Effector memory CD8-positive, alpha-beta T cell (primary cell): ENCODE results near the gene SEPHS1.
A peak's percentile ranks its signal among the peaks of the same experiment; 100 is the strongest.
"Not testable (repeated sequence)": the region's sequence is repeated elsewhere in the genome, so short reads cannot be mapped to it uniquely, and the experiment has no call there.

Source experiments
- ATAC-seq: fragments of 150-1000 bp; cut with Tn5 transposase; replicated peaks from 2 replicates; pipeline ENCODE4 v1.10.0; 2021; ENCODE audit warnings: mild to moderate bottlenecking, moderate library complexity
- DNase-seq, 3 experiments: peaks; one replicate each; pipeline ENCODE4 v3.0.0; 2021
- H3K27ac Mint-ChIP-seq, 2 donors: one replicate each; pipeline ENCODE4 v1.8.0; 2022; ENCODE audit warnings: mild to moderate bottlenecking in 2 of 2, mixed read lengths in 2 of 2, moderate library complexity in 2 of 2
- H3K27me3 Mint-ChIP-seq, 2 donors: one replicate each; pipeline ENCODE4 v1.8.0; 2022; ENCODE audit warnings: mixed read lengths in 2 of 2
- H3K36me3 Mint-ChIP-seq: one replicate; pipeline ENCODE4 v1.8.0; 2022; ENCODE audit warnings: mild to moderate bottlenecking, moderate library complexity, mixed read lengths; ENCODE audit not compliant: insufficient read depth
- H3K4me1 Mint-ChIP-seq, 2 donors: one replicate each; pipeline ENCODE4 v1.8.0; 2022; ENCODE audit warnings: low read depth in 2 of 2, mixed read lengths in 2 of 2
- H3K4me3 Mint-ChIP-seq, 2 donors: one replicate each; pipeline ENCODE4 v1.8.0; 2022; ENCODE audit warnings: mild to moderate bottlenecking in 2 of 2, mixed read lengths in 2 of 2, moderate library complexity in 2 of 2
- H3K9me3 Mint-ChIP-seq, 2 donors: one replicate each; pipeline ENCODE4 v1.8.0; 2022; ENCODE audit warnings: mixed read lengths in 2 of 2

SEPHS1 gene

DNA sequence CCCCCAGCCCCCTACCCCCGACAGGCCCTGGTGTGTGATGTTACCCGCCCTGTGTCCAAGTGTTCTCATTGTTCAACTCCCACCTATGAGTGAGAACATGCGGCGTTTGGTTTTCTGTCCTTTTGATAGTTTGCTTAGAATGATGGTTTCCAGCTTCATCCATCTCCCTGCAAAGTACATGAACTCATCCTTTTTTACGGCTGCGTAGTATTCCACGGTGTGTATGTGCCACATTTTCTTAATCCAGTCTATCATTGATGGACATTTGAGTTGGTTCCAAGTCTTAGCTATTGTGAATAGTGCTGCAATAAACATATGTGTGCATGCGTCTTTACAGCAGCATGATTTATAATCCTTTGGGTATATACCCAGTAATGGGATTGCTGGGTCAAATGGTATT lies 17.1 kb downstream of the SEPHS1 start:
- H3K36me3 Mint-ChIP-seq: peaks cover 45% of the 10 kb centered on the region
- not testable (repeated sequence) for H3K27me3 Mint-ChIP-seq, H3K9me3 Mint-ChIP-seq, H3K27ac Mint-ChIP-seq, DNase-seq, H3K4me3 Mint-ChIP-seq, ATAC-seq, H3K4me1 Mint-ChIP-seq

DNA sequence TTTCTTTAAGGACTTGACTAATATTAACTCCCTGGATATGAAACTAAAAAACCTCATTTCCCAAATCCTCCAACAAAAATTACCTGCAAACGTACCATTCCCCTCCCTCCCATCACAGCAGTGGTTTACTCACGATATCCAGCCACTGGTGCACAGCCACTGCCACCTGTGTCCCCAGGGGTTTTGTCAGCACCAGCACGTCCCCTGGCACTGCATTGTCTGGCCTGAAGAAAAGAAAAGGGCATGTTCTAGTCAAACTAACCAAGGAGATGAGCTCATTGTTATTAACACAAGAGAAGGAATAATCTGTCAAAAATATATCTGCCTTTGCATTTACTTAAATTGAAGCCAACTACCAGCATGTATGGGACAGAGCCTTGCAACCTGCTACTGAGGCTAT lies 18.5 kb downstream of the SEPHS1 start:
- ATAC-seq: no peak
- H3K36me3 Mint-ChIP-seq: peaks cover 54% of the 10 kb centered on the region
- H3K27ac Mint-ChIP-seq: no peak overlapping the region

DNA sequence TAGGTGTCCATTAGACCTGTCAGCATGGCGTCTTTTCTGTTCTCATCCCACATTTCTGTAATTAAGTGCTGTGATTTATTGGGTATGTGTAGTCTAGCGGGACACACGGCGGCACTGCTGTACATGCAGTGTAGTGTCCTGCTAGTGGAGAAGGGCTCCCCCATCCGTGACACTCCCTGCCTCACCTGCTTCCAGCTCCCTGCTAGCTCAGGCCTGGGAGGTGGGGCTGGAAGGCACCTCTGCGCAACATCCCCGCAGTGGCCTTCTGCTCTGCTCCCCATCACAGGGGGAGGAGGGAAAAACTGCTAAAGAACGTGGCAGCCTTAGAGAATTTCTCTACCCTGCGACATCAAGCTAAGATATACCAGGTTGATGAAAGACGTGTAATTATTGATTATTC lies 19.5 kb downstream of the SEPHS1 start:
- no peak for DNase-seq
- no peaks in the 10 kb centered on the region for H3K9me3 Mint-ChIP-seq
- no peaks in the 10 kb centered on the region for H3K27me3 Mint-ChIP-seq
- ATAC-seq: no peak
- peaks cover 59% of the 10 kb centered on the region for H3K36me3 Mint-ChIP-seq
- H3K4me3 Mint-ChIP-seq: no peak overlapping the region
- H3K4me1 Mint-ChIP-seq: no peaks in the 10 kb centered on the region
- H3K27ac Mint-ChIP-seq: peak overlapping the region in 1 of 2 donors; percentile 26

More for the DNA sequence above, 18.5 kb downstream of the SEPHS1 start:
- Mint-ChIP-seq H3K9me3 (no peaks in the 10 kb centered on the region), H3K27me3 (no peaks in the 10 kb centered on the region), H3K4me3 (no peak overlapping the region), H3K4me1 (no peaks in the 10 kb centered on the region)
- DNase-seq: no peak

DNA sequence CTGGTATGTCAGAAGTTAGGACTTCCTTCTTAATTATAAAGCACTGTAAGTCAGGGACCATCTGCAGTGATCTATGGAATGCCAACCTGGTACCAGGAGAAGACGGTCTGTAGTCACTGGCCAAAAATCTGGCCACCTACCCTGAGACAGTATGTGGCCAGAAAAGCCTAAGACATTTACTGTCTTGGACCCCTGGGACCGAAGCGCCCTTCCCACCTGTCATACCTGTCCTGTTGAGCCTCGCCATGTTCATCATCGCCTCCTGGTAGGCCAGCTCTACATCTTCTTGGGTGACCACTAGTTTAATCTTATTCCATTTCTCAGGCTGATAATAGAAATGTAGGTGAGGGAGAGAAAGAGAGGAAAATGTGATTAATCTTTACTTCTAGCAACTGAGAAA lies 20.0 kb downstream of the SEPHS1 start:
- no peaks in the 10 kb centered on the region for H3K27me3 Mint-ChIP-seq
- H3K9me3 Mint-ChIP-seq: no peaks in the 10 kb centered on the region
- peak overlapping the region in 1 of 2 donors; percentile 26 for H3K27ac Mint-ChIP-seq
- ATAC-seq: no peak
- H3K4me3 Mint-ChIP-seq: no peak overlapping the region
- no peak for DNase-seq
- no peaks in the 10 kb centered on the region for H3K4me1 Mint-ChIP-seq
- peaks cover 56% of the 10 kb centered on the region for H3K36me3 Mint-ChIP-seq

DNA sequence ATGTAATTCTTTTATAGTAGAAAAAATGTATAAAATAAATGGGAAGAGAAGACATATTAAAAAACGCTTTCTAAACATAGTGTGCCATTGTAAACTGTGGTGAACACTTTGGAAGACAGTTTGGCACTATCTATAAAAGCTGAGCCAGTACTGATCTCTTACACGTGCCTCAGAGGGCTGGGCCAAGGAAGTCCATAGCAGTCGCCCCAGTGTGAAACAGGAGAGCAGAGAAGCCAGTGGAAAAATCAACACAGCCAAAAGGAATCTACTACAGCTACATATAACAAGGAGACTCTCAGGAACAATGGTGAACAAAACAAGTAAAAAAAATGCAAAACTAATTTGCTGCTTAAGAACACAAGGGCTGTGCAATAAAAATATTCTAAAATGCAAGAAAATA lies 20.6 kb downstream of the SEPHS1 start:
- no peak overlapping the region for H3K27ac Mint-ChIP-seq

DNA sequence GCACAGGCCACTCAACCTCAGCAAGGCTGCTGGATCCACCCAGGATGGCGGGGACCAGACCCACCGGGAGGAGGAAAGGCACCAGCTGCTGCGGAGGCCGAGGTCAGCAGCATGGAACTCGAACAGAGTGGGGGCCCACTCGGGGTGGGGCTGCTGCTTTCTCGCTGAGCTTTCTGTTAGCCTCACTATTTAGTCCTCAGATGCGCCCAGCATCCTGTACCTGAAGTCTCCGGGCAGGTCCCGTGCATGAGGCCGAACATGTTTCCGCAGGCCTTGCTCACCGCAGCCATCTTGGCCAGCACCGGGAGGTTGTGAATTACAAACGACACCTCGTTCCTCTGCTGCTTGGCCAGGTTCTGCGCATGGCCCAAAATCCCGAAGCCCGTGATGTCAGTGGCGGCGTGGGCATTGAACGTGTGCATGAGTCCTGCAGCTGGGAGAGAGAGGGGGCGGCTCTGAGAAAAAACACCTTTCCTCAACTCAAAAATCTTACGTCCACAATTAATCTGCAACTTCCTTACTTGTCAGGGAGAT lies 25.4 kb downstream of the SEPHS1 start:
- Mint-ChIP-seq H3K36me3 (peaks cover 63% of the 10 kb centered on the region), H3K27me3 (no peaks in the 10 kb centered on the region), H3K4me1 (no peaks in the 10 kb centered on the region), H3K9me3 (no peaks in the 10 kb centered on the region), H3K27ac (peak overlapping the region in 1 of 2 donors; percentile 60), H3K4me3 (no peak overlapping the region)
- no peak for DNase-seq
- no peak for ATAC-seq

More for the DNA sequence above, 20.6 kb downstream of the SEPHS1 start:
- H3K4me1 Mint-ChIP-seq: no peaks in the 10 kb centered on the region
- no peak overlapping the region for H3K4me3 Mint-ChIP-seq
- no peaks in the 10 kb centered on the region for H3K27me3 Mint-ChIP-seq
- DNase-seq (no peak), ATAC-seq (no peak)
- peaks cover 57% of the 10 kb centered on the region for H3K36me3 Mint-ChIP-seq
- no peaks in the 10 kb centered on the region for H3K9me3 Mint-ChIP-seq

DNA sequence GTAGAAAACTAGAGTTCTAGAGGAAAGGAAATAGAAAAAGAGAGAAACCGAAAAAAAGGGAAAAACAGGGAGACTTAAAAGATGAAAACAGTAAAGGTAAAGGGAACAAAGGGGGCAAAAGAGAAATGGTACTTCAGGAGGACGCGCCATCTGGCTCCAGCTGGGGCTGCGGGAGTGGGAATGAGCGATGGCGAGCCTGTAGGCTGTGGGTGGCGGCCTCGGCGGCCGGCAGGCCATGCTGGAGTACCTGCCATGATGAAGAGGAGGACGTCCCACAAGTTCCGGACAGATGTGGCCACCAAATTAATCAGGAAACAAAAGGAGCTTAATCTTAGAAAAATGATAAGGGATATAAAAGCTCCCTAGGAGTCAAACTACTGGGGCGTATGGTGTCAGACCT lies 26.5 kb downstream of the SEPHS1 start:
- no peak overlapping the region for H3K4me3 Mint-ChIP-seq
- peaks cover 54% of the 10 kb centered on the region for H3K36me3 Mint-ChIP-seq
- no peaks in the 10 kb centered on the region for H3K27me3 Mint-ChIP-seq
- H3K27ac Mint-ChIP-seq: peak overlapping the region in 1 of 2 donors; percentile 71
- no peaks in the 10 kb centered on the region for H3K4me1 Mint-ChIP-seq
- H3K9me3 Mint-ChIP-seq: no peaks in the 10 kb centered on the region
- DNase-seq: no peak
- no peak for ATAC-seq

DNA sequence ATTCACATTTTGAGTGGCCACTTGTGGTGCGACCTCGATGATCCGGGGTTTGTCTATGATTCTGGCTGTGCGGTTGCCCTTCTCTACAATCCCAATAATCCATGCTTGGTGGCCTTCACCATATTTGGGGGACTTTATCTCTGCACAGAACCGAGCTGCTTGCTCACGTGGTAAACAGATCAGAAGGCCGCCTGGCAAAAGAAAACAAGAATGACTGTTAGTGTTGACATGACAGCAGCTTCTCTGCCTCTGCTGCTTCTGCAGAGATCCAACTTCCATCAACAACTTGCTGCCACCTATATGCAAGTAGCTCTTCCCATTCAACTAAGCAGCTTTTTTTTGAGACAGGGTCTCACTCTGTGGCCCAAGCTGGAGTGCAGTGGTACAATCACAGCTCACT lies 28.9 kb downstream of the SEPHS1 start:
- Mint-ChIP-seq H3K4me1 (no peaks in the 10 kb centered on the region), H3K9me3 (no peaks in the 10 kb centered on the region), H3K27me3 (no peaks in the 10 kb centered on the region), H3K27ac (peak overlapping the region in 1 of 2 donors; percentile 73), H3K36me3 (peaks cover 33% of the 10 kb centered on the region), H3K4me3 (no peak overlapping the region)
- DNase-seq (no peak), ATAC-seq (no peak)

DNA sequence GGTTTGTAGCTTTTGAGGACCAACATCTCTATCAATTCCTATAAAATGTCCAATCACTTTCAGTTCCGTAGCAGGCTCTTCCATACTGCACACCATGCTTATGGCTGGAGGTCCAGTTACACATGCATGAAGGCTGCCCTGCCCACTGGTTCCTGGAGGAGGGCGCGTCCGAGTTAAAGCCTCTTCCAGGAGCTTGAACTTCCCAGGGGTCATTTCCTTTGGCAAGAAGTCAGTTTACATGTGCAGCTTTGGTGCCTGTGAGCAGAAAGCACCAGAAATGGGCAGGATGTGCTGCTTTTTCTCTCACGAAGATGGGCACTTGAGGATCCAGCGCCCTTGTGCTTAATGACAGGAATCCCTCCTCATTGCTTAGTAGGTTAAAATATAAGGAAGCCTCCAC lies 30.6 kb downstream of the SEPHS1 start:
- H3K4me3 Mint-ChIP-seq: no peak overlapping the region
- H3K36me3 Mint-ChIP-seq: peaks cover 25% of the 10 kb centered on the region
- no peaks in the 10 kb centered on the region for H3K27me3 Mint-ChIP-seq
- no peaks in the 10 kb centered on the region for H3K9me3 Mint-ChIP-seq
- H3K4me1 Mint-ChIP-seq: no peaks in the 10 kb centered on the region
- ATAC-seq: no peak
- H3K27ac Mint-ChIP-seq: peak overlapping the region in 1 of 2 donors; percentile 62
- no peak for DNase-seq

DNA sequence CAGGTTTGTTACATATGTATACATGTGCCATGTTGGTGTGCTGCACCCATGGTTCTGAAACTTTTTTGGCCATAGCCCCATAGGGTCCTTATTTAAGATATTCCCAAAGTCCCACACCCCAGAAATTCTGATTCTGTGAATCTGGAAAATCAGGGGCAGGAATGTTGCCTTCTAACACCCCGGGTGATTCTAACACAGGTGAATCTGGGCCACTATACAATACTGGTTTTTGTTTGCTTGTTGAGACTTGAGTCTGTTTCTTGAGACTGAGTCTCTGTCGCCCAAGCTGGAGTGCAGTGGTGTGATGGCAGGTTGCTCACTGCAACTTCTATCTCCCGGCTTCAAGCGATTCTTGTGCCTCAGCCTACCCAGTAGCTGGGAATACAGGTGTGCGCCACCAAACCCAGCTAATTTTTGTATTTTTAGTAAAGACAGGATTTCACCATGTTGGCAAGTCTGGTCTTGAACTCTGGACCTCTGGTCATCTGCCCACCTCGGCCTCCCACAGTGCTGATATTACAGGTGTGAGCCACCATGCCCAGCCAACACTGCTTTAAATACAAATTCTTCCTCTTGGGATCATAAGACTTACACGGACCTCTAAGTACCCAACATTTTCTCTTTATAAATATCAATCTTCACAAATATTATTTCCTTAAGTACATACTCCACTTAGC lies 31.3 kb downstream of the SEPHS1 start:
- ATAC-seq: no peak
- no peaks in the 10 kb centered on the region for H3K27me3 Mint-ChIP-seq
- peaks cover 19% of the 10 kb centered on the region for H3K36me3 Mint-ChIP-seq
- H3K27ac Mint-ChIP-seq: peak overlapping the region in 1 of 2 donors; percentile 62
- H3K4me1 Mint-ChIP-seq: no peaks in the 10 kb centered on the region
- DNase-seq: no peak
- H3K4me3 Mint-ChIP-seq: no peak overlapping the region
- no peaks in the 10 kb centered on the region for H3K9me3 Mint-ChIP-seq

DNA sequence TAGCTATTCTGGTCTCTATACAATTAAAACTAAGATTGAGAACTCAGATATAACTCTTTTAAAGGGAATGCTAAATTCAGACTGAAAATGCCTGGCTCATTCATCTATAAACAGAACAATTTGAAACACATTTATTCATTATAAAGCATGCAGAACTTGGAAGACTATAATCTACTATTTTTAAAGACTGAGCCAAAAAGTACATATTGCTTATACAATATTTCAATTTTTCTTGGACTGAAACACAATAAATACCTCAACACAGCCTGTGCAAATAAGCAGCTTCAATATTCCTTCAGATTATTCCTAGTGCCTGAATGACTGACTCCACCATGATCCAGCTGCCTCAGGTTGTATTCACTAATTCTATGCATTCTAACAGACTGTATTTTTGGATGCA lies 32.7 kb downstream of the SEPHS1 start:
- Mint-ChIP-seq H3K9me3 (no peaks in the 10 kb centered on the region), H3K27ac (no peak overlapping the region), H3K36me3 (peaks cover 10% of the 10 kb centered on the region), H3K4me1 (no peaks in the 10 kb centered on the region), H3K4me3 (no peak overlapping the region), H3K27me3 (no peaks in the 10 kb centered on the region)
- no peak for DNase-seq
- no peak for ATAC-seq

DNA sequence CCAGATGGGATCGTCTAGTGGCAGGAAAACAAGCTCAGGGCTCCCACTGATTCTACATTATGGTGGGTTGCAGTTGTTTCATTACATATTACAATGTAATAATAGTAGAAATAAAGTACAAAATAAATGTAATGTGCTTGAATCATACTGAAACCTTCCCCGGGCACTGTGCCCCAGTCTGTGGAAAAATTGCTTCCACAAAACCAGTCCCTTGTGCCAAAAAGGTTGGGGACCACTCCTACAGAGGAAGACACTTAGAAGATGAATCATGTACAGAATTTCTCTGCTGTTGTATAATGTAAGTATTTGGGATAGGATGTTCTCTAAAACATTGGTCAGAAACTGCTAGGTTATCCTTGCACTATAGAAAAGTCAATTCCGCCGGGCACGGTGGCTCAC lies 36.9 kb downstream of the SEPHS1 start:
- no peak for ATAC-seq
- H3K27ac Mint-ChIP-seq: no peak overlapping the region

DNA sequence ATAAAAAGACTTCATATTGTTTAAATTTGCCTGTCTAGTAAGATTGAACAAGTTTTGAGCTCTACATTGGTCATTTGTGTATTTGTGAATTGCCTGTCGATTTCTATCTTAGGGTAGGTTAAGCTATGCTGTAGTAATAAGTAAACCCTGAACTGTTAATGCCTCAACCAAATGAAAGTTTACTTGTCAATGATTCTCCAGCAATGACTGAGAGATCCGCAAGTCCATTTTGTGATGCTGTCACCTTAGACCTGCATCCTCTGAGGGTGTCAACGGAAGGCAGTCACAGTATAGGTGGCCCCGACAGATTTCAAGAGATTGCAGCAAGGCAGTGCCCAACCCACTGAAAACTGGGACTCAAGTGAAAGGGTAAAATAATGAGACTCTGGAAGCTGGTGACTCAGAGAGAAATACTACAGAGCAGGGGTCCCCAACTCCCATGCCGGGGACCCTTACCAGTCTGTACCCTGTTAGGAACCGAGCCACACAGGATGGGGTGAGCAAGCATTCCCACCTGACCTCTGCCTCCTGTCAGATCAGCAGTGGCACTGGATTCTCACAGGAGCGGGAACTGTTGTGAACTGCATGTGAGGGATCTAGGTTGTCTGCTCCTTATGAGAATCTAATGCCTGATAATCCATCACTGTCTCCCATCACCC lies 37.4 kb downstream of the SEPHS1 start:
- Mint-ChIP-seq H3K9me3 (no peaks in the 10 kb centered on the region), H3K27me3 (no peaks in the 10 kb centered on the region), H3K4me3 (no peak overlapping the region), H3K4me1 (no peaks in the 10 kb centered on the region), H3K27ac (no peak overlapping the region), H3K36me3 (peaks cover 6% of the 10 kb centered on the region)
- ATAC-seq (no peak), DNase-seq (no peak)

More for the DNA sequence above, 36.9 kb downstream of the SEPHS1 start:
- H3K36me3 Mint-ChIP-seq: peaks cover 6% of the 10 kb centered on the region
- no peak overlapping the region for H3K4me3 Mint-ChIP-seq
- H3K9me3 Mint-ChIP-seq: no peaks in the 10 kb centered on the region
- no peaks in the 10 kb centered on the region for H3K4me1 Mint-ChIP-seq
- no peaks in the 10 kb centered on the region for H3K27me3 Mint-ChIP-seq
- no peak for DNase-seq

DNA sequence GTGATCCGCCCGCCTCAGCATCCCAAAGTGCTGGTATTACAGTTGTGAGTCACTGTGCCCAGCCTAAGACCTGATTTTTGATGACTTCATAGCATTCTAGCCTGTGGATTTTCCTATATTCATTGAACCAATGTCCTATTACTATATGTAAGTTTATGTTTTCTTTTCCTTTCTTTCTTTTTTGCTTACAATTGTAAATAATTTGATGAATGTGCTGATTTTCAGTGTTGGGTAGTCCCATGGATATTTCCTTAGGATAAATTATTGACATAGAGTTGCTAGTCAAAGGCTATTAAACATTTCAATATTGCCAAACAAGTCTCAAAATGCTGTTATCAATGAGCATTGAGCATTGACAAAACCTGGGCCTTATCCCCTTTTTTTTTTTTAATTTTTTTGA lies 38.3 kb downstream of the SEPHS1 start:
- no peak for ATAC-seq
- Mint-ChIP-seq H3K4me1 (no peaks in the 10 kb centered on the region), H3K36me3 (peaks cover 6% of the 10 kb centered on the region), H3K27me3 (no peaks in the 10 kb centered on the region), H3K27ac (no peak overlapping the region), H3K4me3 (no peak overlapping the region), H3K9me3 (no peaks in the 10 kb centered on the region)
- no peak for DNase-seq
